ENCODE results near the gene SLC35F3. TPM values are rescaled to one million over a fixed set of nuclear protein-coding genes. Genes with fewer than 3 reads are reported as not detected.

Gene SLC35F3
- total RNA-seq, 2 experiments from 2014 or later, result not detected

GRCh38 chr1:234143681-234144080, 239.2 kb downstream of the SLC35F3 start:
- POLR2A ChIA-PET, result no interaction called here
- DNase-seq (ENCODE audit: low spot score), result no peak
- BruUV-seq (replicated peaks), result no TSS peak
- intact Hi-C loops (cut with micrococcal nuclease; ENCODE audit: unreplicated experiment), result no loop called here
- Histone ChIP-seq H2AFZ (ENCODE audit: low read length) (no peak overlapping the region), H3K4me2 (ENCODE audit: low read length) (no peak overlapping the region), H3K4me3 (ENCODE audit: low read depth, low read length, poor library complexity, severe bottlenecking) (no peak overlapping the region), H3K79me2 (ENCODE audit: insufficient read depth, low read depth, low read length) (no peaks in the 10 kb centered on the region), H3K27ac (ENCODE audit: low read depth, low read length, poor library complexity, severe bottlenecking) (no peak overlapping the region), H3K4me1 (ENCODE audit: insufficient read depth, low read length, poor library complexity, severe bottlenecking) (no peaks in the 10 kb centered on the region), H4K20me1 (ENCODE audit: insufficient read depth, low read length) (no peaks in the 10 kb centered on the region), H3K36me3 (ENCODE audit: insufficient read depth, low read length) (no peaks in the 10 kb centered on the region), H3K9me3 (ENCODE audit: low read length) (0 out of 2 replicates have a peak, but pooled peaks cover 4% of the 10 kb centered on the region), H3K9me2 (ENCODE audit: insufficient read depth, low read length) (no peaks in the 10 kb centered on the region)
- TF ChIP-seq EZH2phosphoT487 (IDR thresholded peaks at IDR 0.05; ENCODE audit: borderline replicate concordance, low read depth, low read length), result no peak
- TF ChIP-seq, protein P1, sequence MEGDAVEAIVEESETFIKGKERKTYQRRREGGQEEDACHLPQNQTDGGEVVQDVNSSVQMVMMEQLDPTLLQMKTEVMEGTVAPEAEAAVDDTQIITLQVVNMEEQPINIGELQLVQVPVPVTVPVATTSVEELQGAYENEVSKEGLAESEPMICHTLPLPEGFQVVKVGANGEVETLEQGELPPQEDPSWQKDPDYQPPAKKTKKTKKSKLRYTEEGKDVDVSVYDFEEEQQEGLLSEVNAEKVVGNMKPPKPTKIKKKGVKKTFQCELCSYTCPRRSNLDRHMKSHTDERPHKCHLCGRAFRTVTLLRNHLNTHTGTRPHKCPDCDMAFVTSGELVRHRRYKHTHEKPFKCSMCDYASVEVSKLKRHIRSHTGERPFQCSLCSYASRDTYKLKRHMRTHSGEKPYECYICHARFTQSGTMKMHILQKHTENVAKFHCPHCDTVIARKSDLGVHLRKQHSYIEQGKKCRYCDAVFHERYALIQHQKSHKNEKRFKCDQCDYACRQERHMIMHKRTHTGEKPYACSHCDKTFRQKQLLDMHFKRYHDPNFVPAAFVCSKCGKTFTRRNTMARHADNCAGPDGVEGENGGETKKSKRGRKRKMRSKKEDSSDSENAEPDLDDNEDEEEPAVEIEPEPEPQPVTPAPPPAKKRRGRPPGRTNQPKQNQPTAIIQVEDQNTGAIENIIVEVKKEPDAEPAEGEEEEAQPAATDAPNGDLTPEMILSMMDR (conservative IDR thresholded peaks at IDR 0.05; ENCODE audit: low read length), result no peak
- CTCF ChIA-PET (ENCODE audit: unreplicated experiment), result no interaction called here

GRCh38 chr1:234144901-234145300, 240.4 kb downstream of the SLC35F3 start:
- no peaks in the 10 kb centered on the region for H3K79me2 ChIP-seq (ENCODE audit: insufficient read depth, low read depth, low read length)
- no peak overlapping the region for H3K27ac ChIP-seq (ENCODE audit: low read depth, low read length, poor library complexity, severe bottlenecking)
- CTCF ChIA-PET (ENCODE audit: unreplicated experiment), result no interaction called here
- H3K9me3 ChIP-seq (ENCODE audit: low read length), result 0 out of 2 replicates have a peak, but pooled peaks cover 4% of the 10 kb centered on the region
- POLR2A ChIA-PET, result no interaction called here
- H3K4me3 ChIP-seq (ENCODE audit: low read depth, low read length, poor library complexity, severe bottlenecking), result no peak overlapping the region
- no peak overlapping the region for H2AFZ ChIP-seq (ENCODE audit: low read length)
- no peaks in the 10 kb centered on the region for H3K4me1 ChIP-seq (ENCODE audit: insufficient read depth, low read length, poor library complexity, severe bottlenecking)
- H3K36me3 ChIP-seq (ENCODE audit: insufficient read depth, low read length), result no peaks in the 10 kb centered on the region
- BruUV-seq (replicated peaks), result no TSS peak
- H3K9me2 ChIP-seq (ENCODE audit: insufficient read depth, low read length), result no peaks in the 10 kb centered on the region
- no peak overlapping the region for H3K4me2 ChIP-seq (ENCODE audit: low read length)
- TF ChIP-seq, protein P1 (conservative IDR thresholded peaks at IDR 0.05; ENCODE audit: low read length), result no peak
- TF ChIP-seq EZH2phosphoT487 (IDR thresholded peaks at IDR 0.05; ENCODE audit: borderline replicate concordance, low read depth, low read length), result no peak
- no peaks in the 10 kb centered on the region for H4K20me1 ChIP-seq (ENCODE audit: insufficient read depth, low read length)
- DNase-seq (ENCODE audit: low spot score), result no peak
- intact Hi-C loops (cut with micrococcal nuclease; ENCODE audit: unreplicated experiment), result no loop called here

GRCh38 chr1:234148350-234148749, 243.9 kb downstream of the SLC35F3 start:
- Histone ChIP-seq H4K20me1 (ENCODE audit: insufficient read depth, low read length) (no peaks in the 10 kb centered on the region), H3K79me2 (ENCODE audit: insufficient read depth, low read depth, low read length) (no peaks in the 10 kb centered on the region), H3K4me1 (ENCODE audit: insufficient read depth, low read length, poor library complexity, severe bottlenecking) (no peaks in the 10 kb centered on the region), H3K27ac (ENCODE audit: low read depth, low read length, poor library complexity, severe bottlenecking) (no peak overlapping the region), H3K36me3 (ENCODE audit: insufficient read depth, low read length) (no peaks in the 10 kb centered on the region), H3K4me3 (ENCODE audit: low read depth, low read length, poor library complexity, severe bottlenecking) (no peak overlapping the region), H2AFZ (ENCODE audit: low read length) (no peak overlapping the region), H3K9me2 (ENCODE audit: insufficient read depth, low read length) (no peaks in the 10 kb centered on the region), H3K4me2 (ENCODE audit: low read length) (no peak overlapping the region), H3K9me3 (ENCODE audit: low read length) (0 out of 2 replicates have a peak, but pooled peaks cover 4% of the 10 kb centered on the region)
- TF ChIP-seq, protein P1 (conservative IDR thresholded peaks at IDR 0.05; ENCODE audit: low read length), result no peak
- no peak for TF ChIP-seq EZH2phosphoT487 (IDR thresholded peaks at IDR 0.05; ENCODE audit: borderline replicate concordance, low read depth, low read length)
- BruUV-seq (replicated peaks), result no TSS peak
- ChIA-PET POLR2A (no interaction called here), CTCF (ENCODE audit: unreplicated experiment) (no interaction called here)
- DNase-seq (ENCODE audit: low spot score), result no peak
- intact Hi-C loops (cut with micrococcal nuclease; ENCODE audit: unreplicated experiment), result no loop called here
